ENCODE data around the gene SLC6A2. TPM values are rescaled to one million over a fixed set of nuclear protein-coding genes. Genes with fewer than 3 reads are reported as not detected.

SLC6A2 gene
- total RNA-seq, 1 experiment from 2014 or later, result not detected

DNA sequence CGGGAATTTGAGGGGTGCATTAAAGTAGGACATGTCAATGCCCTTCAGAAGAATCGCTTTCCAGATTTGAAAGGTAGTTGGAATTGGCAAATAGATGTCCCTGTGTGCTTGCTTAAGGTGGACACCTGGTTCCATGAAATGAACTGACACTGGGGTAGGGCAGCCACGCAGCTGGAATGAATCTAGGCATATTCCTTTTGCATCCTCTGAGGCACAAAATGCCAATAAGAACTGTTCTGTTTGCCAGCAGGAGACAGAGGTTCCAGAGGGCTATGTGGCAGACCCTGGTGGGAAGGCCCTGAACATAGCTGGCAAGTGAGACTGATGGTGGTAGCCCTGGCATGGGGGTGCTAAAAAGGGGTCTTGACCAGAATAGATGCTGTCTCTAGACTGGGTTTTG, 61.5 kb downstream of the SLC6A2 start:
- no peaks in the 10 kb centered on the region for H3K9me2 ChIP-seq (replicated peaks; ENCODE audit: insufficient read depth, low read length)

DNA sequence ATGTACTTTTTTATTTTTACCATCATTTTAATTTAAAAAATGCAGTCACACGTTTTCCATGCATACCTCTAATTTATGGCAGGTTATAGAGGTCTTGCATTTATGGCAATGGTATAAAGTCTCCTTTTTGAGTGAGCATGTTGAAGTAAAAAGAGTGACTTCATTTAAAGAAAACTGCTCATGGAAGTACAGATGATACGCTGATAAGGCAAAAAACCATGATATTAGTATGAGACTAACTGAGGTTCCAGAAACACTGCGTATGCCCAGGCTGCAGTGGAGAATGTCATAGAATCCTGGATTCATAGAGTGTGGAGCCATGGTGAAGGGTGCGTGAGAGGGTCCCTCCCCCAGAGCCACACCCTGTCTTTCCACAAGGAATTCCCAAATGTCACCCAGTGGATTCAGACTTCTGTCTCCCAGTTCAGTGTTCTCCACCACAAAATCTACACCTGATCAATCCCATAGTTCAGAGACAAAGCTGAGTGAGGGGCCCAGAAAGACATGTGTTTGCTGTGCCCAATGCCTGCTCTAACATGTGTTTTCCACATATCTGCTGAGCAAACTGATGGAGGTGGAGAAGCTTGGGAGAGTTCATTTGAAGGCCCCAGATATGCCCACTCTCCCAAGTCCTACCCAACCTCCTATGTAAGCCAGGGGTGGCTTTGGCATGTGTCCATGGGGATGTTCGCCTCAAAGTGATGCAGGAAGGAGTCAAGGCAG, 69.4 kb downstream of the SLC6A2 start:
- Histone ChIP-seq H3K9me3 (ENCODE audit: low read length) (no peaks in the 10 kb centered on the region), H3K27me3 (ENCODE audit: low read length) (no peaks in the 10 kb centered on the region), H2AFZ (ENCODE audit: low read length) (no peak overlapping the region), H3K36me3 (ENCODE audit: insufficient read depth, low read length) (no peaks in the 10 kb centered on the region), H3K9me2 (replicated peaks; ENCODE audit: insufficient read depth, low read length) (no peaks in the 10 kb centered on the region), H3K4me2 (ENCODE audit: low read depth, low read length, poor library complexity, severe bottlenecking) (no peak overlapping the region), H3K27ac (ENCODE audit: low read length) (no peak overlapping the region), H3K4me3 (ENCODE audit: low read length) (no peak overlapping the region), H4K20me1 (ENCODE audit: insufficient read depth, low read depth, low read length) (no peaks in the 10 kb centered on the region), H3K79me2 (ENCODE audit: low read length) (no peaks in the 10 kb centered on the region), H3K4me1 (ENCODE audit: low read length) (no peaks in the 10 kb centered on the region), H3K9ac (ENCODE audit: low read length) (no peak overlapping the region)
- no peak for DNase-seq

More for the DNA sequence above, 61.5 kb downstream of the SLC6A2 start:
- Histone ChIP-seq H3K27me3 (ENCODE audit: low read length) (no peaks in the 10 kb centered on the region), H3K4me3 (ENCODE audit: low read length) (no peak overlapping the region), H3K4me2 (ENCODE audit: low read depth, low read length, poor library complexity, severe bottlenecking) (no peak overlapping the region), H3K27ac (ENCODE audit: low read length) (no peak overlapping the region), H3K9me3 (ENCODE audit: low read length) (no peaks in the 10 kb centered on the region), H3K4me1 (ENCODE audit: low read length) (no peaks in the 10 kb centered on the region), H2AFZ (ENCODE audit: low read length) (no peak overlapping the region), H3K9ac (ENCODE audit: low read length) (no peak overlapping the region), H3K79me2 (ENCODE audit: low read length) (no peaks in the 10 kb centered on the region), H3K36me3 (ENCODE audit: insufficient read depth, low read length) (no peaks in the 10 kb centered on the region), H4K20me1 (ENCODE audit: insufficient read depth, low read depth, low read length) (no peaks in the 10 kb centered on the region)
- no peak for DNase-seq

DNA sequence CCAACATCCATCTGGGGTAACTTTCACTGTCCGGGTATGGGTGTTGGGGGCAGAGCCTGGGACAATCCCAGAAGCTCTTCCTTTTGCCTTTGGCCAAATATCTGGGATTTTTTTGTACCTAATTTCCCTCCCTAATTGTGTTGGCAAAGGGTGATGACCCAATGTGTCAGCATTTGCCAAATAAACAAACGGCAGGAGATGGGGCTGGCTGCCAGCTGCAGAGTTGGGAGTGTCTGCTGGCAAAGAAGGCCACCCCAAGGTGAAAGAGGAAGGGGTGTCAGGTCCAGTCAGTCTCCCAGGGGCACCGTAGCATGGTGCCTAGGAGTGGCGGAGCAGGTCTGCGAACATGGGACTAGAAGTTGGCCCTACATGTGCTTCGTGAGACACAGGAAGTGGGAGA, 73.0 kb downstream of the SLC6A2 start:
- Histone ChIP-seq H3K9me2 (replicated peaks; ENCODE audit: insufficient read depth, low read length) (no peaks in the 10 kb centered on the region), H3K36me3 (ENCODE audit: insufficient read depth, low read length) (no peaks in the 10 kb centered on the region), H3K79me2 (ENCODE audit: low read length) (no peaks in the 10 kb centered on the region), H3K4me1 (ENCODE audit: low read length) (no peaks in the 10 kb centered on the region), H3K9ac (ENCODE audit: low read length) (no peak overlapping the region), H3K9me3 (ENCODE audit: low read length) (no peaks in the 10 kb centered on the region), H3K4me2 (ENCODE audit: low read depth, low read length, poor library complexity, severe bottlenecking) (no peak overlapping the region), H3K27ac (ENCODE audit: low read length) (no peak overlapping the region), H3K27me3 (ENCODE audit: low read length) (no peaks in the 10 kb centered on the region), H2AFZ (ENCODE audit: low read length) (no peak overlapping the region), H3K4me3 (ENCODE audit: low read length) (no peak overlapping the region), H4K20me1 (ENCODE audit: insufficient read depth, low read depth, low read length) (no peaks in the 10 kb centered on the region)
- no peak for DNase-seq

DNA sequence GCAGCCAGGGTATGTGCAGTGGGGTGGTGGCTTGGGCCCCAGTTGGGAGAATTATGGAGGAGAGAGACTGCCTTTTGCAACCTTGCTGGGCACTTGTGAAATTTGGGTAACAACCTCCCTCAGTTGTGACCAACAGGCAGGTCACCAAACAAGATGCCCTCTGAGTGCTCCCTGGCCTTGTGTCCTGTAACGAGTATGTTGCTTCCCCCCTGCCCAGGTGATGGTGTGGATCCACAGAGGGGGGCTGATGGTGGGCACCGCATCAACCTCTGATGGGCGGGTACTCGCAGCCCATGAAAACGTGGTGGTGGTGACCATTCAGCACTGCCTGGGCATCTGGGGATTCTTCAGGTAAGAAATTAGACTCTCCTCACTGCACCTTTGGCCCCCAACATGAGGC, 74.3 kb downstream of the SLC6A2 start:
- Histone ChIP-seq H3K9ac (ENCODE audit: low read length) (no peak overlapping the region), H3K4me2 (ENCODE audit: low read depth, low read length, poor library complexity, severe bottlenecking) (no peak overlapping the region), H3K9me3 (ENCODE audit: low read length) (no peaks in the 10 kb centered on the region), H4K20me1 (ENCODE audit: insufficient read depth, low read depth, low read length) (no peaks in the 10 kb centered on the region), H3K36me3 (ENCODE audit: insufficient read depth, low read length) (no peaks in the 10 kb centered on the region), H3K27ac (ENCODE audit: low read length) (no peak overlapping the region), H2AFZ (ENCODE audit: low read length) (no peak overlapping the region), H3K4me1 (ENCODE audit: low read length) (no peaks in the 10 kb centered on the region), H3K79me2 (ENCODE audit: low read length) (no peaks in the 10 kb centered on the region), H3K27me3 (ENCODE audit: low read length) (no peaks in the 10 kb centered on the region), H3K4me3 (ENCODE audit: low read length) (no peak overlapping the region), H3K9me2 (replicated peaks; ENCODE audit: insufficient read depth, low read length) (no peaks in the 10 kb centered on the region)
- DNase-seq, result no peak

DNA sequence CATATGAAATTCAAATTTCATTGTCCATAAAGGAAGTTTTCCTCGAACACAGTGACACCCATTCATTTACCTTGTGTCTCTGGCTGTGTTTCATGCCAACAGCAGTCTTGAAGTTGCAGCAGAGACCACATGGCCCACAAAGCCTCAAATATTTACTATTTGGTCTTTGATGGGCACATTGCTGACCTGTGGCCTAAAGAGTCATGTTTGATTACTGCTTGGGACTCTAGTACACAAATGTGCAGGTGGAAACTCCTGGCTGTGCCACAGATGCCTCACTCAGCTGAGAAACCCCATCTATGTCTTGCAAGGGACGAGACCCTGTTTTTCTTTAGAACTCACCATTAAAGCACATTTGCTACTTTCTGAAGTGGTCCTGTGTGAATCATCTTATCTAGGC, 76.7 kb downstream of the SLC6A2 start:
- H3K4me2 ChIP-seq (ENCODE audit: low read depth, low read length, poor library complexity, severe bottlenecking), result no peak overlapping the region
- no peak overlapping the region for H3K9ac ChIP-seq (ENCODE audit: low read length)
- DNase-seq, result no peak
- no peaks in the 10 kb centered on the region for H3K9me3 ChIP-seq (ENCODE audit: low read length)
- no peaks in the 10 kb centered on the region for H4K20me1 ChIP-seq (ENCODE audit: insufficient read depth, low read depth, low read length)
- H3K27me3 ChIP-seq (ENCODE audit: low read length), result no peaks in the 10 kb centered on the region
- no peaks in the 10 kb centered on the region for H3K4me1 ChIP-seq (ENCODE audit: low read length)
- H3K36me3 ChIP-seq (ENCODE audit: insufficient read depth, low read length), result no peaks in the 10 kb centered on the region
- no peak overlapping the region for H3K27ac ChIP-seq (ENCODE audit: low read length)
- H2AFZ ChIP-seq (ENCODE audit: low read length), result no peak overlapping the region
- no peaks in the 10 kb centered on the region for H3K79me2 ChIP-seq (ENCODE audit: low read length)
- H3K9me2 ChIP-seq (replicated peaks; ENCODE audit: insufficient read depth, low read length), result no peaks in the 10 kb centered on the region
- no peak overlapping the region for H3K4me3 ChIP-seq (ENCODE audit: low read length)

DNA sequence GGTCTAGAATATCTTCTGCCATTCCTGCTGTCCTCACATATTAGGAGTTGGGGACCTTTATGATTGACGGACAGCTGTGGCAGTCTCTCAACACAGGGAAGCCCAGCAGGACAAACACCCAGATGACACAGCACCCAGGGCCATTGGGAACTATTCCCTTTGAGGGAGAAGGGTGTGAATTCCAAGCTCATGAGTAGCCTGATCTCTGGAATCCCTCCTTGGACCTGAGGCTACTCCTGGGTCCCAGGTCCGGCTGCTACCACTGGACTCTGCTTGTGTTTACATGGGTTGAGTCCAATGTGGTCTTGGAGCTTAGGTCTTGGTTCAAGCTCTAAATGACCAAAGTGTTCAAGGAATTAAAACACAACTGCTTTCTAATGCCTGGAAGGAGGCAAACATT, 78.9 kb downstream of the SLC6A2 start:
- Histone ChIP-seq H3K4me3 (ENCODE audit: low read length) (no peak overlapping the region), H3K4me2 (ENCODE audit: low read depth, low read length, poor library complexity, severe bottlenecking) (no peak overlapping the region), H3K79me2 (ENCODE audit: low read length) (no peaks in the 10 kb centered on the region), H3K9me3 (ENCODE audit: low read length) (no peaks in the 10 kb centered on the region), H4K20me1 (ENCODE audit: insufficient read depth, low read depth, low read length) (no peaks in the 10 kb centered on the region), H3K9ac (ENCODE audit: low read length) (no peak overlapping the region), H3K27me3 (ENCODE audit: low read length) (no peaks in the 10 kb centered on the region), H3K27ac (ENCODE audit: low read length) (no peak overlapping the region), H3K9me2 (replicated peaks; ENCODE audit: insufficient read depth, low read length) (no peaks in the 10 kb centered on the region), H3K36me3 (ENCODE audit: insufficient read depth, low read length) (no peaks in the 10 kb centered on the region), H2AFZ (ENCODE audit: low read length) (no peak overlapping the region), H3K4me1 (ENCODE audit: low read length) (no peaks in the 10 kb centered on the region)
- DNase-seq, result no peak

DNA sequence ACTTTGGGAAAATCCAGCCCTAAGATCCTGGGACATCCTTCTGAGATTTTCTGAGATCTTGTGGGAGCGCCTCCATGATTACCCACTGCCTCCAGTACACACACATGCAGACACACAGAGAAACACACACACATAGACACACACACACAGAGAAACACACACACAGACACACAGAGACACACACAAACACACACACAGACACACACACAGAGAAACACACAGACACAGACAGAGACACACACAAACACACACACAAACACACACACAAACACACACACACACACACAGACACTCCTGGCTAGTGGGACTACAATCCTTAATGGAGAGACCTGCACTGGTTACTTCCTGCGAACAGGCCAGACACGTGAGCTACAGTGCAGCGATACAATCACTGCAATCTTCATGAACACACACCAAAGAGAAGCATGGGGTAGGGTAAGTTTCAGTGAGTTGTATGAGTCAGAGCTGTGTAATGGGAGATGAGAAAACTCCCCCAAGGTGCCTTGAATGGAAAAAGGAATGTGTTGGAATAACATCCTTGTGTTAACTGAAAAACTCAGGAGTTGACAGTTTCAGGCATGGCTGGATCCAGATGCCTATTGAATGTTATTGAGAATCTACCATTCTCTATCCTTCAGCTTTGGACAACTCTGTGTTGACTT, 79.5 kb downstream of the SLC6A2 start:
- H4K20me1 ChIP-seq (ENCODE audit: insufficient read depth, low read depth, low read length), result no peaks in the 10 kb centered on the region
- H3K79me2 ChIP-seq (ENCODE audit: low read length), result no peaks in the 10 kb centered on the region
- no peak overlapping the region for H3K27ac ChIP-seq (ENCODE audit: low read length)
- no peak overlapping the region for H3K4me3 ChIP-seq (ENCODE audit: low read length)
- H3K9me2 ChIP-seq (replicated peaks; ENCODE audit: insufficient read depth, low read length), result no peaks in the 10 kb centered on the region
- no peak for DNase-seq
- H3K9me3 ChIP-seq (ENCODE audit: low read length), result no peaks in the 10 kb centered on the region
- no peaks in the 10 kb centered on the region for H3K27me3 ChIP-seq (ENCODE audit: low read length)
- no peak overlapping the region for H3K4me2 ChIP-seq (ENCODE audit: low read depth, low read length, poor library complexity, severe bottlenecking)
- H2AFZ ChIP-seq (ENCODE audit: low read length), result no peak overlapping the region
- no peak overlapping the region for H3K9ac ChIP-seq (ENCODE audit: low read length)
- H3K36me3 ChIP-seq (ENCODE audit: insufficient read depth, low read length), result no peaks in the 10 kb centered on the region
- H3K4me1 ChIP-seq (ENCODE audit: low read length), result no peaks in the 10 kb centered on the region

DNA sequence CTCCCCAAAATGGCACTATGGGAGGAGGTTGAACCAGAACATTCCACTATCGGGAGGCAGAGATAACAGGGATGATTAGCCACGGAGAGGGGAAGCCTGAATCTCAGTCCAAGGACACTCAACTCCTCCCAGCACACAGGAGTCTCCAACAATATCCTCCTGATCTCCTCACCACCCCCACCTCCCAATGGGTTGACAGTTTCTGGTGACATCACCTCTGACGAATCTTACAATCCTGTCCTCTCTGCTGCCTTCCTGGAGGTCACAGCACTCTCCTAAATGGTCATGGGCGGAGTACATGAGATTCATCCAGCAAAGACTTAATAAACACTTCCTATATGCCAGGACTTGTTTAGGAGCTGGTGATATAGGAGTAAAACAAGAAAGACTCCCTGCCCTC, 80.9 kb downstream of the SLC6A2 start:
- Histone ChIP-seq H2AFZ (ENCODE audit: low read length) (no peak overlapping the region), H3K79me2 (ENCODE audit: low read length) (no peaks in the 10 kb centered on the region), H3K9ac (ENCODE audit: low read length) (no peak overlapping the region), H3K4me3 (ENCODE audit: low read length) (no peak overlapping the region), H3K4me2 (ENCODE audit: low read depth, low read length, poor library complexity, severe bottlenecking) (no peak overlapping the region), H3K9me3 (ENCODE audit: low read length) (no peaks in the 10 kb centered on the region), H3K27ac (ENCODE audit: low read length) (no peak overlapping the region), H3K9me2 (replicated peaks; ENCODE audit: insufficient read depth, low read length) (no peaks in the 10 kb centered on the region), H3K4me1 (ENCODE audit: low read length) (no peaks in the 10 kb centered on the region), H4K20me1 (ENCODE audit: insufficient read depth, low read depth, low read length) (no peaks in the 10 kb centered on the region), H3K27me3 (ENCODE audit: low read length) (no peaks in the 10 kb centered on the region), H3K36me3 (ENCODE audit: insufficient read depth, low read length) (no peaks in the 10 kb centered on the region)
- no peak for DNase-seq
